IMR-90 (cell line): ENCODE data around the gene MTMR8. TPM values are rescaled to one million over a fixed set of nuclear protein-coding genes. Genes with fewer than 3 reads are reported as not detected.

Source experiments
- ATAC-seq: fragments of 200-7000 bp; cut with Tn5 transposase; 2 replicates; pipeline ENCODE4 v1.9.1; 2020; ENCODE audit warnings: low read depth, mild to moderate bottlenecking, moderate library complexity
- BruUV-seq: library from RNA; stranded (reverse); fragments of 400-500 nt; replicated peaks from 2 replicates; lab custom pipeline; 2021; lab: Mats Ljungman, UMichigan
- CTCF ChIA-PET: fragments of 300-600 bp; formaldehyde crosslinking; extraction: SDS; loops from one replicate; lab custom pipeline; 2021; ENCODE audit warnings: antibody characterized with exemption; lab: Yijun Ruan, JAX
- POLR2A ChIA-PET: fragments of 300-600 bp; sonication (Branson Sonifier 250); formaldehyde crosslinking; loops from one replicate; lab custom pipeline; 2022; ENCODE audit warnings: antibody characterized with exemption; ENCODE audit not compliant: unreplicated experiment; lab: Charles Lee
- DNase-seq: peaks from one replicate; pipeline ENCODE4 v3.0.0; 2013
- H2AFZ ChIP-seq: replicated peaks from 2 replicates; pipeline ENCODE3; 2013; ENCODE audit warnings: low read length, mild to moderate bottlenecking; ENCODE audit not compliant: poor library complexity
- H2AK5ac ChIP-seq: 2 replicates; pipeline ENCODE4 v1.6.1; 2013; ENCODE audit warnings: low read depth, low read length, inconsistent platforms
- H2AK9ac ChIP-seq: replicated peaks from 2 replicates; pipeline ENCODE3; 2013; ENCODE audit warnings: mild to moderate bottlenecking, low read depth, low read length, moderate library complexity; ENCODE audit not compliant: poor library complexity
- H2BK120ac ChIP-seq: 2 replicates; pipeline ENCODE4 v1.6.1; 2013; ENCODE audit warnings: low read depth, low read length, inconsistent platforms
- H2BK15ac ChIP-seq: 3 replicates; pipeline ENCODE4 v1.6.1; 2013; ENCODE audit warnings: low read depth, low read length, inconsistent platforms
- H2BK20ac ChIP-seq: 2 replicates; pipeline ENCODE4 v1.6.1; 2013; ENCODE audit warnings: low read depth, mild to moderate bottlenecking, inconsistent platforms, low read length, moderate library complexity
- H2BK5ac ChIP-seq: 2 replicates; pipeline ENCODE4 v1.6.1; 2013; ENCODE audit warnings: mild to moderate bottlenecking, low read depth, low read length, inconsistent platforms; ENCODE audit not compliant: poor library complexity, severe bottlenecking
- H3K14ac ChIP-seq: replicated peaks from 2 replicates; pipeline ENCODE4 v1.6.1; 2013; ENCODE audit warnings: low read depth, low read length, inconsistent platforms
- H3K18ac ChIP-seq: 2 replicates; pipeline ENCODE4 v1.6.1; 2013; ENCODE audit warnings: low read depth, low read length, control low read depth
- H3K23ac ChIP-seq: 2 replicates; pipeline ENCODE4 v1.6.1; 2013; ENCODE audit warnings: low read depth, low read length, inconsistent platforms
- H3K27ac ChIP-seq: 2 replicates; pipeline ENCODE4 v1.5.1; 2013; ENCODE audit warnings: mild to moderate bottlenecking, control low read depth, low read length; ENCODE audit not compliant: insufficient read depth
- H3K27me3 ChIP-seq: 2 replicates; pipeline ENCODE4 v1.6.1; 2013; ENCODE audit warnings: low read length; ENCODE audit not compliant: control insufficient read depth, insufficient read depth
- H3K36me3 ChIP-seq: 2 replicates; pipeline ENCODE4 v1.6.1; 2013; ENCODE audit warnings: low read length, mixed read lengths; ENCODE audit not compliant: control insufficient read depth, insufficient read depth
- H3K4ac ChIP-seq: 2 replicates; pipeline ENCODE4 v1.6.1; 2013; ENCODE audit warnings: low read depth, low read length, inconsistent platforms
- H3K4me1 ChIP-seq: 2 replicates; pipeline ENCODE4 v1.6.1; 2013; ENCODE audit warnings: low read length, mixed read lengths; ENCODE audit not compliant: control insufficient read depth, insufficient read depth
- H3K4me2 ChIP-seq: 2 replicates; pipeline ENCODE4 v1.6.1; 2013; ENCODE audit warnings: low read depth, mild to moderate bottlenecking, control low read depth, low read length, moderate library complexity
- H3K4me3 ChIP-seq: 2 replicates; pipeline ENCODE4 v1.5.1; 2013; ENCODE audit warnings: low read depth, mild to moderate bottlenecking, control low read depth, low read length, moderate library complexity; ENCODE audit not compliant: insufficient read depth
- H3K56ac ChIP-seq: 2 replicates; pipeline ENCODE4 v1.6.1; 2013; ENCODE audit warnings: low read length, inconsistent platforms; ENCODE audit not compliant: insufficient read depth; ENCODE audit errors: extremely low read depth
- H3K79me1 ChIP-seq, 2 experiments: 2 replicates each; pipeline ENCODE4 v1.6.1; 2013; ENCODE audit warnings: low read length in 2 of 2, inconsistent platforms in 1 of 2, low read depth in 1 of 2
- H3K9ac ChIP-seq: 2 replicates; pipeline ENCODE4 v1.6.1; 2013; ENCODE audit warnings: low read depth, low read length, control low read depth
- H3K9me1 ChIP-seq: 2 replicates; pipeline ENCODE4 v1.6.1; 2013; ENCODE audit warnings: low read length, inconsistent platforms; ENCODE audit not compliant: insufficient read depth
- H3K9me3 ChIP-seq: 2 replicates; pipeline ENCODE4 v1.6.1; 2013; ENCODE audit warnings: low read length; ENCODE audit not compliant: control insufficient read depth, insufficient read depth
- H4K20me1 ChIP-seq: 2 replicates; pipeline ENCODE4 v1.6.1; 2013; ENCODE audit warnings: low read length, inconsistent platforms; ENCODE audit not compliant: insufficient read depth
- H4K5ac ChIP-seq: 2 replicates; pipeline ENCODE4 v1.6.1; 2013; ENCODE audit warnings: mild to moderate bottlenecking, low read depth, low read length, control low read depth
- H4K8ac ChIP-seq, 2 experiments: 2 replicates each; pipeline ENCODE4 v1.6.1; 2013; ENCODE audit warnings: low read depth in 2 of 2, low read length in 2 of 2, control low read depth in 1 of 2, inconsistent platforms in 1 of 2
- H4K91ac ChIP-seq: 2 replicates; pipeline ENCODE4 v1.6.1; 2013; ENCODE audit warnings: low read depth, low read length, inconsistent platforms; ENCODE audit not compliant: insufficient read depth
- MAFK ChIP-seq: IDR thresholded peaks from 2 replicates; pipeline ENCODE4 v1.6.1; 2012; ENCODE audit warnings: low read depth, low read length, improper control_type of control experiment
- MAZ ChIP-seq: IDR thresholded peaks from 2 replicates; pipeline ENCODE4 v1.6.1; 2012; ENCODE audit warnings: low read depth, mild to moderate bottlenecking, low read length, improper control_type of control experiment, moderate library complexity, borderline replicate concordance
- SMC3 ChIP-seq: fragments of 150-350 bp; IDR thresholded peaks from 2 replicates; pipeline ENCODE4 v1.6.1; 2016; ENCODE audit warnings: low read depth, mild to moderate bottlenecking, antibody characterized with exemption, low read length, moderate library complexity
- WGBS, 2 experiments: methylation state at CpG; one replicate each; pipeline versions ENCODE4 v1.1.5 to v1.1.7; 2013; ENCODE audit warnings: missing lambda C conversion rate in 2 of 2; ENCODE audit not compliant: insufficient read length in 1 of 2; ENCODE audit errors: extremely low coverage in 2 of 2; 5-methylcytosine and 5-hydroxymethylcytosine counted together
- dilution Hi-C: fragments of 300-500 bp; cut with HindIII; formaldehyde crosslinking; loops from one replicate; pipeline ENCODE4 v1.14.3; 2018; ENCODE audit warnings: low sequenced_read_pairs; ENCODE audit not compliant: unreplicated experiment
- in situ Hi-C: fragments of 300-500 bp; cut with MboI; formaldehyde crosslinking; loops from 3 replicates; pipeline ENCODE4 v1.14.3; 2019; ENCODE audit warnings: low sequenced_read_pairs, inconsistent platforms, mixed read lengths
- intact Hi-C: fragments of 100-400 bp; cut with micrococcal nuclease; formaldehyde crosslinking; loops from 2 replicates; pipeline ENCODE4 v1.10.0; 2022
- polyA plus RNA-seq, 3 experiments: library from polyadenylated mRNA; depleted of rRNA; stranded (reverse); fragments of >200 nt; gene quantifications; 2 replicates each; pipeline ENCODE4 v1.2.3, GENCODE V29; 2012; ENCODE audit warnings: low replicate concordance in 1 of 3
- total RNA-seq: library from RNA; depleted of rRNA; stranded (reverse); fragments of >200 nt; gene quantifications from 2 replicates; pipeline ENCODE4 v1.2.3, GENCODE V29; 2012
- TF ChIP-seq, protein P1 (sequence below): fragments of 150-350 bp; IDR thresholded peaks from 2 replicates; pipeline ENCODE4 v1.6.1; 2017; ENCODE audit warnings: mild to moderate bottlenecking, antibody characterized with exemption, low read length, low read depth

Gene MTMR8
- total and polyA plus RNA-seq, 2 of the 4 experiments (the other 2 are of a cell fraction): not detected

GRCh38 chrX:64394874-64395567, at the start of gene MTMR8 (continued):
- TF ChIP-seq SMC3: no peak

DNA sequence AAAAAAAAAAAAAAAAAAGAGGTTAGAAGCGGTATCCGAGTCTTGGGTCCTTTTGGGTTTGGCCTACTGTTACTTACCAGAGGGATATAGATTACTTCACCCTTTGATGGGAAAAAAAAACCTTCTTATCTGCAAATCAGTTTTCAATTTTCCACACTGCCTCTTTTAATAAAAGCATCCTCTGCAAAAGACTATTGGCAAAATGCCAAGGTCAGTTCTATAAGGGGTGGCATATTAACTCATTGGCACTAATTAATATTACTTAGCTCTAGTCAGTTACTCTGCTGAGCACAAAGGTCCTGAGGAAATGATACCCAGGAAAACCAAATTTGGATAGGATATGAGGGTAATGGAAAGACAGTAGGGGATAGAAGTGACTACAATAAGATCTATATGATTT, 44.3 kb upstream of the MTMR8 start:
- DNase-seq: no peak
- CTCF ChIA-PET: no interaction called here
- Histone ChIP-seq H2AK5ac (no peak overlapping the region), H3K56ac (no peak overlapping the region), H2AFZ (no peak overlapping the region), H4K5ac (no peak overlapping the region), H4K20me1 (no peaks in the 10 kb centered on the region), H3K4me3 (no peak overlapping the region), H4K91ac (no peak overlapping the region), H3K14ac (no peak overlapping the region), H2BK20ac (no peak overlapping the region), H3K79me1 (no peaks in the 10 kb centered on the region), H3K9ac (no peak overlapping the region), H3K18ac (no peak overlapping the region), H3K27ac (no peak overlapping the region), H3K9me3 (no peaks in the 10 kb centered on the region), H3K36me3 (no peaks in the 10 kb centered on the region), H3K4ac (no peak overlapping the region), H3K23ac (no peak overlapping the region), H2BK120ac (no peak overlapping the region), H2BK5ac (no peak overlapping the region), H3K4me1 (no peaks in the 10 kb centered on the region), H2BK15ac (no peak overlapping the region), H3K27me3 (no peaks in the 10 kb centered on the region), H3K9me1 (no peaks in the 10 kb centered on the region), H2AK9ac (no peak overlapping the region), H3K4me2 (no peak overlapping the region), H4K8ac (no peak overlapping the region)
- TF ChIP-seq MAZ (no peak), MAFK (no peak)
- TF ChIP-seq, protein P1, sequence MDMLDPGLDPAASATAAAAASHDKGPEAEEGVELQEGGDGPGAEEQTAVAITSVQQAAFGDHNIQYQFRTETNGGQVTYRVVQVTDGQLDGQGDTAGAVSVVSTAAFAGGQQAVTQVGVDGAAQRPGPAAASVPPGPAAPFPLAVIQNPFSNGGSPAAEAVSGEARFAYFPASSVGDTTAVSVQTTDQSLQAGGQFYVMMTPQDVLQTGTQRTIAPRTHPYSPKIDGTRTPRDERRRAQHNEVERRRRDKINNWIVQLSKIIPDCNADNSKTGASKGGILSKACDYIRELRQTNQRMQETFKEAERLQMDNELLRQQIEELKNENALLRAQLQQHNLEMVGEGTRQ: no peak
- BruUV-seq: no TSS peak
- no peak for ATAC-seq
- intact Hi-C loops: no loop called here
- in situ Hi-C loops: no loop called here
- no CpG with 5 or more reads among the region's 2 CpGs for WGBS, 2 experiments
- POLR2A ChIA-PET: no interaction called here
- dilution Hi-C loops: no loop called here
